GM18951 (cell line): ENCODE data around the gene CYB5D1.

Source experiments
- POLR2A ChIP-seq: IDR thresholded peaks from 4 replicates; pipeline ENCODE4 v1.6.1; 2011; ENCODE audit warnings: mild to moderate bottlenecking; ENCODE audit not compliant: insufficient read length, insufficient read depth; ENCODE audit errors: extremely low read depth
- in situ Hi-C: fragments of 300-500 bp; cut with MboI; formaldehyde crosslinking; loops from one replicate; pipeline ENCODE4 v1.12.0; 2022; ENCODE audit warnings: low sequenced_read_pairs, mixed read lengths, inconsistent platforms; ENCODE audit not compliant: unreplicated experiment

The CYB5D1 gene

GRCh38 chr17:7864995-7865650 is 7.3 kb downstream of the CYB5D1 start:
- TF ChIP-seq POLR2A = no peak
- in situ Hi-C loops = no loop called here

GRCh38 chr17:7867881-7868329 is 10.1 kb downstream of the CYB5D1 start:
- in situ Hi-C loops = no loop called here
- TF ChIP-seq POLR2A = no peak

GRCh38 chr17:7873051-7873450 is 15.2 kb downstream of the CYB5D1 start:
- in situ Hi-C loops = no loop called here
- TF ChIP-seq POLR2A = no peak

GRCh38 chr17:7875804-7876370 is 18.1 kb downstream of the CYB5D1 start:
- in situ Hi-C loops = no loop called here
- TF ChIP-seq POLR2A = no peak

GRCh38 chr17:7878234-7878633 is 20.4 kb downstream of the CYB5D1 start:
- in situ Hi-C loops = no loop called here
- TF ChIP-seq POLR2A = no peak

- no peak for TF ChIP-seq POLR2A
- in situ Hi-C loops = no loop called here
Observed at GRCh38 chr17:7880076-7880868, 22.5 kb downstream of the CYB5D1 start.

- in situ Hi-C loops = no loop called here
- no peak for TF ChIP-seq POLR2A
Observed at GRCh38 chr17:7881276-7882054, 23.7 kb downstream of the CYB5D1 start.

- in situ Hi-C loops = no loop called here
- peak; percentile 29 for TF ChIP-seq POLR2A
Observed at GRCh38 chr17:7882068-7882467, 24.3 kb downstream of the CYB5D1 start.

GRCh38 chr17:7882629-7883028 is 24.8 kb downstream of the CYB5D1 start:
- no peak for TF ChIP-seq POLR2A
- in situ Hi-C loops = no loop called here

GRCh38 chr17:7883781-7884386 is 26.1 kb downstream of the CYB5D1 start:
- TF ChIP-seq POLR2A = no peak
- in situ Hi-C loops = no loop called here

- in situ Hi-C loops = no loop called here
- TF ChIP-seq POLR2A = no peak
Observed at GRCh38 chr17:7884581-7885366, 27.0 kb downstream of the CYB5D1 start.
